ENCODE measurements around the gene BCAS3. TPM values are rescaled to one million over a fixed set of nuclear protein-coding genes. Genes with fewer than 3 reads are reported as not detected.

BCAS3 gene
- total RNA-seq, 2 donors from 2014 or later: 44.1 to 71.5 TPM

- Histone ChIP-seq H3K27me3 (no peaks in the 10 kb centered on the region), H3K4me3 (no peak overlapping the region), H3K36me3 (replicated peaks in 1 of 2; ENCODE audit: insufficient read depth in 1 of 2, low read depth in 2 of 2) (no peaks in the 10 kb centered on the region), H3K4me1 (no peaks in the 10 kb centered on the region), H3K27ac (no peak overlapping the region), H3K9me3 (no peaks in the 10 kb centered on the region)
- 86 to 93% methylated on average over 11 to 12 of the region's 12 CpGs for WGBS, 2 donors
- TF ChIP-seq POLR2A (IDR thresholded peaks at IDR 0.05): no peak
- DNase-seq (no peak), ATAC-seq (no peak)
- intact Hi-C loops (cut with DNase I): no loop called here
Observed at GRCh38 chr17:61302953-61303816, 625.5 kb downstream of the BCAS3 start.

- H3K27ac ChIP-seq: no peak overlapping the region
- H3K4me3 ChIP-seq: no peak overlapping the region
- no peaks in the 10 kb centered on the region for H3K4me1 ChIP-seq
- no peaks in the 10 kb centered on the region for H3K9me3 ChIP-seq
- intact Hi-C loops (cut with DNase I): no loop called here
- TF ChIP-seq POLR2A (IDR thresholded peaks at IDR 0.05) (no peak), CTCF (IDR thresholded peaks at IDR 0.05) (no peak)
- ATAC-seq: no peak
- no peaks in the 10 kb centered on the region for H3K36me3 ChIP-seq (replicated peaks in 1 of 2; ENCODE audit: insufficient read depth in 1 of 2, low read depth in 2 of 2)
- DNase-seq: no peak
- no peaks in the 10 kb centered on the region for H3K27me3 ChIP-seq
Observed at GRCh38 chr17:61303817-61304096, 626.1 kb downstream of the BCAS3 start.

- 75 to 86% methylated on average over 1 of the region's 1 CpG for WGBS, 2 donors
- no peaks in the 10 kb centered on the region for H3K9me3 ChIP-seq
- intact Hi-C loops (cut with DNase I): no loop called here
- TF ChIP-seq POLR2A (IDR thresholded peaks at IDR 0.05) (no peak), CTCF (IDR thresholded peaks at IDR 0.05) (no peak)
- DNase-seq (no peak), ATAC-seq (no peak)
- H3K36me3 ChIP-seq (replicated peaks in 1 of 2; ENCODE audit: insufficient read depth in 1 of 2, low read depth in 2 of 2): no peaks in the 10 kb centered on the region
- H3K27ac ChIP-seq: no peak overlapping the region
- H3K4me3 ChIP-seq: no peak overlapping the region
- H3K27me3 ChIP-seq: no peaks in the 10 kb centered on the region
- no peaks in the 10 kb centered on the region for H3K4me1 ChIP-seq
Observed at GRCh38 chr17:61305024-61305423, 627.4 kb downstream of the BCAS3 start.

- intact Hi-C loops (cut with DNase I): no loop called here
- DNase-seq (no peak), ATAC-seq (no peak)
- Histone ChIP-seq H3K27me3 (no peaks in the 10 kb centered on the region), H3K4me3 (no peak overlapping the region), H3K27ac (no peak overlapping the region), H3K4me1 (no peaks in the 10 kb centered on the region), H3K9me3 (no peaks in the 10 kb centered on the region), H3K36me3 (replicated peaks in 1 of 2; ENCODE audit: insufficient read depth in 1 of 2, low read depth in 2 of 2) (no peaks in the 10 kb centered on the region)
- 92 to 93% methylated on average over 2 of the region's 2 CpGs for WGBS, 2 donors
- TF ChIP-seq POLR2A (IDR thresholded peaks at IDR 0.05) (no peak), CTCF (IDR thresholded peaks at IDR 0.05) (no peak)
Observed at GRCh38 chr17:61306003-61306402, 628.4 kb downstream of the BCAS3 start.

- WGBS, 2 donors: 82 to 88% methylated on average over 11 of the region's 11 CpGs
- TF ChIP-seq CTCF (IDR thresholded peaks at IDR 0.05) (no peak), POLR2A (IDR thresholded peaks at IDR 0.05) (no peak)
- intact Hi-C loops (cut with DNase I): no loop called here
- Histone ChIP-seq H3K4me1 (no peaks in the 10 kb centered on the region), H3K27ac (no peak overlapping the region), H3K4me3 (no peak overlapping the region), H3K36me3 (replicated peaks in 1 of 2; ENCODE audit: insufficient read depth in 1 of 2, low read depth in 2 of 2) (no peaks in the 10 kb centered on the region), H3K27me3 (no peaks in the 10 kb centered on the region), H3K9me3 (no peaks in the 10 kb centered on the region)
- DNase-seq (peak in 1 of 4 donors; percentile 49), ATAC-seq (peak; percentile 59)
Observed at GRCh38 chr17:61307905-61308886, 630.5 kb downstream of the BCAS3 start.

Data from body of pancreas (tissue), 4 donors.